Measurements from ENCODE around the gene MOV10.

Gene MOV10

DNA sequence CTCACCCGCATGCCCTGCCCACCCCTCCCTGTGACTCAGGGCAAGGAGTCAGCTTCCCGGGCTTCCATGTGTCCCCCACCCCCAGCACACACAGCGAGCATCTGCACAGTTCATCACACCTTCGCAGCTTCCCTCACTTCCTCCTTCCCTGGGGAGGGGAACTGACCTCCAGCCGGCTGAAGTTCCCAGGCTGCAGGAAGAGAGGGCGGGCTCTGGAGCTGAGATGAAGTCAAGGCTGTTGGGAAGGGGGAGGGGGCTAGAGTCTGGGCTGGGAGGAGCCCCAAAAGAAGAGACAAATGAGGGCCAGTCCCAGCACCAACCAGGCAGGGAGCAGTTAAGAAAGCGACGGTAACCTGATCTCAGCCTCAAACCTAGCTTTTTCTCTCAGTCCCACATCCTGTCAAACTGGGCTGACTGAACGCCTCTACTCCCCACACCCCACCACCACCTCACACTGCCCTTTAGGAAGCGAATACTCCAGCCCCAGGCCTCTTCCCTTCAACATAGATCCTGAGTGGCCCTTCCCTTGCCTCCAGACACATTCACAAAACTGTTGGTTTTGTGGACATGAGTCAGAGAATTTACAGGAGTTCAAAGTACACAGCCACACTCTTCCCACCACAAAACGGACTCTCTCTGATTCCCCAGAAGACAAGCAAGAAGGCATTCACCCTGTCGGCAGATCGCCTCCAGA lies 30.6 kb downstream of the MOV10 start:
- in situ Hi-C loops (cut with MboI; ENCODE audit: low sequenced_read_pairs, unreplicated experiment), result loop anchor here (5.0 to 25.0 kb wide), 4 partner anchors 88 to 332 kb away; partner anchors contain the start of genes CAPZA1, ST7L and WNT2B
- TF ChIP-seq, protein P1, sequence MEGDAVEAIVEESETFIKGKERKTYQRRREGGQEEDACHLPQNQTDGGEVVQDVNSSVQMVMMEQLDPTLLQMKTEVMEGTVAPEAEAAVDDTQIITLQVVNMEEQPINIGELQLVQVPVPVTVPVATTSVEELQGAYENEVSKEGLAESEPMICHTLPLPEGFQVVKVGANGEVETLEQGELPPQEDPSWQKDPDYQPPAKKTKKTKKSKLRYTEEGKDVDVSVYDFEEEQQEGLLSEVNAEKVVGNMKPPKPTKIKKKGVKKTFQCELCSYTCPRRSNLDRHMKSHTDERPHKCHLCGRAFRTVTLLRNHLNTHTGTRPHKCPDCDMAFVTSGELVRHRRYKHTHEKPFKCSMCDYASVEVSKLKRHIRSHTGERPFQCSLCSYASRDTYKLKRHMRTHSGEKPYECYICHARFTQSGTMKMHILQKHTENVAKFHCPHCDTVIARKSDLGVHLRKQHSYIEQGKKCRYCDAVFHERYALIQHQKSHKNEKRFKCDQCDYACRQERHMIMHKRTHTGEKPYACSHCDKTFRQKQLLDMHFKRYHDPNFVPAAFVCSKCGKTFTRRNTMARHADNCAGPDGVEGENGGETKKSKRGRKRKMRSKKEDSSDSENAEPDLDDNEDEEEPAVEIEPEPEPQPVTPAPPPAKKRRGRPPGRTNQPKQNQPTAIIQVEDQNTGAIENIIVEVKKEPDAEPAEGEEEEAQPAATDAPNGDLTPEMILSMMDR (IDR thresholded peaks at IDR 0.05; ENCODE audit: borderline replicate concordance, control extremely low read depth, extremely low read depth, insufficient read depth, missing control alignments), result no peak
- DNase-seq (ENCODE audit: low spot score), result peak; percentile 91

DNA sequence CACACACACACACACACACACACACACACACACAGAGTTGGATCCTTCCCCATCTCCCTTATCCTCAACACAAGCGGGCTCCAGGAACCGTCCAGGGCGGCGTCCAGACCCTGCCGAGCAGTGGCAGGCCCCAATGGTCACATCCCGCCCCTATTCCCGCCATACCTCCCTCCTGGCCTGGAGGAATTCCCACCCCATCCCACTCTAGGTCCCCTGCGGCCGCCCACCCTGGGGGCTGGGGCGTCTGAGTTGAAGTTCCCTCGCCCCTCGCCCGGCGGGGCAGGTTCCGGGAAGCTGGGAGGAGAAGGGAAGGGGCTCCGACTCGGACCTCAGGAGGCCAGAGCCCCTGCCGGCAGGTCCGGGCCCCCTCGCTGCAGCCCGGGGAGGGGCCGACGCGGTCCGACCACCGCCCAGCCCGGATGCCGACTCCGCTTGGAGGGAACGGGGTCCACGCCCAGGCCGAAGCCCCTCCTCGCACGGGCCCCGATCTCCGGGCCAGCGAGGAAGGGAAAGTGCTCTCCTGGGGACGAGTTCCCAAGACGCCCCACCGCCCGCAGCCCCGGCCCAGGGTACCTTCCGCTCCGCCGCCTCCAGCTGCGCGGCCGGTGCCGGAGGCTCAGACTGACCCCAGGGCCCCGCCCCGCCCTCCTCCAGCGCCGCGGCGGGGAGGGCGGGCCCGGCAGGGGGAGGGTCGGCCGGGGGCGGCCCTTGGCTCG lies 32.2 kb downstream of the MOV10 start, which contains the start of gene RHOC:
Gene RHOC (minus strand): TSS at position 623 of the 716 bp plus-strand sequence. CDS start 3,328 bp downstream, outside the sequence.
- in situ Hi-C loops (cut with MboI; ENCODE audit: low sequenced_read_pairs, unreplicated experiment), result loop anchor here (5.0 to 25.0 kb wide), 4 partner anchors 89 to 331 kb away; partner anchors contain the start of genes CAPZA1, ST7L and WNT2B
- TF ChIP-seq, protein P1 (IDR thresholded peaks at IDR 0.05; ENCODE audit: borderline replicate concordance, control extremely low read depth, extremely low read depth, insufficient read depth, missing control alignments), result no peak
- peak; percentile 93 for DNase-seq (ENCODE audit: low spot score)

DNA sequence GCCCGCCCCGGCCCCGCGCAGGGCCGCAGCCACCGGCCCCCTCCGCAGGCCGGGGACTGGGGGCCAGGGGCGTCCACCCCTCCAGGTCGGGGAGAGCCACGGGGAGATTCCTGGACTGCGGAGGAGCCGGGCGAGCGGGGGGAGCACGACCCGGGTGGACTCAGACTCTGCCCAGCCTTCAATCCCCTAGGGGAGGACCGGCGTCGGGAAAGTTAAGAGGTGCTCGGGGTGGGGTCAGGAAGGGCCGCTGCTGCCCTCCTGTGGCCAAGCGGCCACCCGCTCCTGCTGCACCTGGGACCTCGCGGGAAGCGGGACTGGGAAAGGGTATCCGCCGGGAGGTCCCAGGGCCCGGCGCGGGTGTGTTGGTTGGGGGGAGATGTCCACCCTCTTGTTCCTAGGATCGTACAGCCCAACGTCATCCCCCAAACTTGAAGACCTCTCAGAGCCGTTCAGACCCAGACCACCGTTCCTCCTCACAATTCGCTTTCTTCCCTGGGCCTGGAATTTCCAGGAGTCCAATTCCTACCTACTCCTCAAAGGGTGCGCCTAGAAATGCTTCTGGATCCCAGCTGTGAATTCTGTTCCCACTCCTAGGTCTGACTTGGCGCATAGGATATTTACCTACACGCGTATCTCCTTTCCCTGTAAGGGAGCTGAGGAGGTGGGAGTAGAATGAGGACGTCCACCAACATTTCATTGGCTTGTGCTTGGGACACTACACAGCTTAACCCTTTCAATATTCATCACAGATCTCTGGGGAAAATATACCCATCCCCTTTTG lies 33.0 kb downstream of the MOV10 start:
- TF ChIP-seq, protein P1 (IDR thresholded peaks at IDR 0.05; ENCODE audit: borderline replicate concordance, control extremely low read depth, extremely low read depth, insufficient read depth, missing control alignments), result peak; percentile 94
- in situ Hi-C loops (cut with MboI; ENCODE audit: low sequenced_read_pairs, unreplicated experiment), result loop anchor here (5.0 to 25.0 kb wide), 4 partner anchors 90 to 330 kb away; partner anchors contain the start of genes CAPZA1, ST7L and WNT2B
- peak; percentile 87 for DNase-seq (ENCODE audit: low spot score)

DNA sequence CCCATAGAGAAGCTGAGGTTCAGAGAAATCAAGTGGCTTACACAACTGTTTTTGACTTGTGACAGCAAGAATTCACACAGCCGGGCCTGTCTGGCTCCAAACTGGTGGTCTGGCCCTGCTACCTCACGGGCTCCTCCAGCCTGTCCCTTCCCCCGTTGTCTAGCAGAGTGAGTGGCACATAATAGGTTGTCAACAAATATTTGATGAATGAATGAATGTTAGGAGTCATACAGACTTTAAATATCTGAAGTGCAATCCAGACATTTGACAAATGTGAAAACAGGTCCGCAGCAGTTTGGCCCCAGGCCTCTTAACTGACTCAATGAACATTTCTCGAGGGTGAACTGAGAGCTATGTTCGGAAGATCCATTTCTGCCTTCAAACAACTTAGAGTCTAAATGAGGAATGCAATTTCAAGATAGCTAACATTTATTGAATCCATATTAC lies 33.6 kb downstream of the MOV10 start:
- no peak for DNase-seq (ENCODE audit: low spot score)
- in situ Hi-C loops (cut with MboI; ENCODE audit: low sequenced_read_pairs, unreplicated experiment), result loop anchor here (5.0 to 25.0 kb wide), 4 partner anchors 91 to 329 kb away; partner anchors contain the start of genes CAPZA1, ST7L and WNT2B
- TF ChIP-seq, protein P1 (IDR thresholded peaks at IDR 0.05; ENCODE audit: borderline replicate concordance, control extremely low read depth, extremely low read depth, insufficient read depth, missing control alignments), result no peak

DNA sequence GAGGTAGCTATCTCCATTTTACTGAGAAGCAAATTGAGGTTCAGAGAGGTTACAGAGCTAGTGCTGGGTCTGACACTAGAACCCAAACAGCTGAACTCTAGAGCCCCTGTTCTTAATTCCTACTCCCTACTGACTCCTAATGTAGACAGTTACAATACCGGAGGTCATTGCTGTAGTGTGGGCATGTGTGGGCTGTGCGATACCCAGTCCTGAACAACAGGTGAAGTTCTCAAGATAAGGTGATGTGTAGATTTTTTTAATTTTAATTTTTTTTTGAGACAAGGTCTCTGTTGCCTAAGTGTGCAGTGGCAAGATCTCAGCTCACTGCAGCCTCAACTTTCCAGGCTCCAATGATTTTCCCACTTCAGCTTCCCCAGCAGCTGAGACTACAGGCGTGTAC lies 34.0 kb downstream of the MOV10 start:
- no peak for DNase-seq (ENCODE audit: low spot score)
- TF ChIP-seq, protein P1 (IDR thresholded peaks at IDR 0.05; ENCODE audit: borderline replicate concordance, control extremely low read depth, extremely low read depth, insufficient read depth, missing control alignments), result no peak
- in situ Hi-C loops (cut with MboI; ENCODE audit: low sequenced_read_pairs, unreplicated experiment), result loop anchor here (5.0 to 25.0 kb wide), 4 partner anchors 91 to 329 kb away; partner anchors contain the start of genes CAPZA1, ST7L and WNT2B

DNA sequence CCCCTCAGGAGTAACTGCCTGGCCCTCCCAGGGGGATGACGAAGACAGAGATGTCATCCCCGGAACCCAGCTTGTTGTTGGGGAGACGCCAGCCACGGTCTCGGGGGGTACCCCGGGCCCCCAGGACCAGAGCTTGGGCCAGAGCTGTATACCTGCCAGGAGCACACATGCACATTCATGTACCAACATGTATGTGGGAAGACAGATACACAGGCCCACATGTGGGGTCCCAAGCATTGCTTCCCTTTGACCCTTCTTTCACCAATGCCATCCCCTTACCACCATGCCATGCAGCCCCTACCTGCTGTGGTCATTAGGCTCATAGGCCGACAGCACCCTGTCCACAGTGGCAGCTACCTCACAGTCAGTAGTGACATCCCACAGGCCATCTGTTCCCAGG lies 35.7 kb downstream of the MOV10 start:
- in situ Hi-C loops (cut with MboI; ENCODE audit: low sequenced_read_pairs, unreplicated experiment), result loop anchor here (25.0 kb wide), 1 partner anchor 327 kb away; no protein-coding TSS in a partner anchor
- TF ChIP-seq, protein P1 (IDR thresholded peaks at IDR 0.05; ENCODE audit: borderline replicate concordance, control extremely low read depth, extremely low read depth, insufficient read depth, missing control alignments), result no peak
- DNase-seq (ENCODE audit: low spot score), result no peak
